Thyroid gland (tissue), 4 donors: ENCODE measurements around the gene EDIL3. TPM values are rescaled to one million over a fixed set of nuclear protein-coding genes. Genes with fewer than 3 reads are reported as not detected.

ENCODE experiments used
- DNase-seq, 2 donors: peaks; one replicate each; pipeline ENCODE4 v3.0.0-alpha.2; 2019
- H3K27ac ChIP-seq, 3 donors: fragments of 200-600 bp; sonication (generic); 1 replicate in 2 of 3; 2 replicates in 1 of 3; pipeline ENCODE4 v1.5.1; 2016 to 2019; ENCODE audit warnings: mild to moderate bottlenecking in 1 of 3, moderate library complexity in 1 of 3
- H3K27me3 ChIP-seq: fragments of 200-600 bp; sonication (generic); one replicate; pipeline ENCODE4 v1.5.1; 2019
- H3K36me3 ChIP-seq, 2 donors: fragments of 200-600 bp; sonication (generic); one replicate each; pipeline ENCODE4 v1.5.1; 2016 to 2019
- H3K4me1 ChIP-seq, 2 donors: fragments of 200-600 bp; sonication (generic); one replicate each; pipeline ENCODE4 v1.5.1; 2017 to 2019
- H3K4me3 ChIP-seq, 3 donors: fragments of 200-600 bp; sonication (generic); replicated peaks in 1 of 3; 1 replicate in 2 of 3; 2 replicates in 1 of 3; pipeline ENCODE4 v1.5.1; 2016; ENCODE audit warnings: mild to moderate bottlenecking in 1 of 3
- H3K9me3 ChIP-seq: fragments of 200-600 bp; sonication (generic); one replicate; pipeline ENCODE4 v1.5.1; 2017
- POLR2A ChIP-seq, 2 donors: fragments of 450-650 bp; IDR thresholded peaks; one replicate each; pipeline ENCODE4 v1.6.1; 2017; ENCODE audit warnings: antibody characterized with exemption in 2 of 2, mild to moderate bottlenecking in 2 of 2, moderate library complexity in 1 of 2
- WGBS, 2 donors: methylation state at CpG; one replicate each; pipeline ENCODE4 v1.1.5; 2017; 5-methylcytosine and 5-hydroxymethylcytosine counted together
- intact Hi-C: fragments of 100-400 bp; cut with DNase I; formaldehyde crosslinking; loops from one replicate; pipeline ENCODE4 v1.15.1; 2023
- total RNA-seq, 4 donors: library from RNA; depleted of rRNA; stranded (reverse); fragments of >200 nt; gene quantifications; one replicate each; pipeline ENCODE4 v1.2.3, GENCODE V29; 2016
- TF ChIP-seq, protein P1 (sequence below), 6 experiments: fragments of 200-600 bp in 3 of 6; fragments of 450-650 bp in 3 of 6; sonication (generic) in 3 of 6; IDR thresholded peaks; one replicate each; pipeline ENCODE4 v1.5.1; 2016 to 2019; ENCODE audit warnings: antibody characterized with exemption in 6 of 6, mild to moderate bottlenecking in 2 of 6, inconsistent platforms in 1 of 6, moderate library complexity in 1 of 6

The EDIL3 gene
- total RNA-seq, 4 donors from 2014 or later: 2.0 to 5.5 (median 3.3) TPM

- Histone ChIP-seq H3K27me3 (no peaks in the 10 kb centered on the region), H3K4me3 (no peak overlapping the region), H3K4me1 (no peaks in the 10 kb centered on the region), H3K36me3 (no peaks in the 10 kb centered on the region), H3K9me3 (no peaks in the 10 kb centered on the region), H3K27ac (no peak overlapping the region)
- no peak for DNase-seq
- intact Hi-C loops: no loop called here
- TF ChIP-seq, protein P1, sequence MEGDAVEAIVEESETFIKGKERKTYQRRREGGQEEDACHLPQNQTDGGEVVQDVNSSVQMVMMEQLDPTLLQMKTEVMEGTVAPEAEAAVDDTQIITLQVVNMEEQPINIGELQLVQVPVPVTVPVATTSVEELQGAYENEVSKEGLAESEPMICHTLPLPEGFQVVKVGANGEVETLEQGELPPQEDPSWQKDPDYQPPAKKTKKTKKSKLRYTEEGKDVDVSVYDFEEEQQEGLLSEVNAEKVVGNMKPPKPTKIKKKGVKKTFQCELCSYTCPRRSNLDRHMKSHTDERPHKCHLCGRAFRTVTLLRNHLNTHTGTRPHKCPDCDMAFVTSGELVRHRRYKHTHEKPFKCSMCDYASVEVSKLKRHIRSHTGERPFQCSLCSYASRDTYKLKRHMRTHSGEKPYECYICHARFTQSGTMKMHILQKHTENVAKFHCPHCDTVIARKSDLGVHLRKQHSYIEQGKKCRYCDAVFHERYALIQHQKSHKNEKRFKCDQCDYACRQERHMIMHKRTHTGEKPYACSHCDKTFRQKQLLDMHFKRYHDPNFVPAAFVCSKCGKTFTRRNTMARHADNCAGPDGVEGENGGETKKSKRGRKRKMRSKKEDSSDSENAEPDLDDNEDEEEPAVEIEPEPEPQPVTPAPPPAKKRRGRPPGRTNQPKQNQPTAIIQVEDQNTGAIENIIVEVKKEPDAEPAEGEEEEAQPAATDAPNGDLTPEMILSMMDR (IDR thresholded peaks at IDR 0.05): no peak
- no peak for TF ChIP-seq POLR2A (IDR thresholded peaks at IDR 0.05)
Observed at GRCh38 chr5:84072339-84072738, 312.3 kb downstream of the EDIL3 start.

DNA sequence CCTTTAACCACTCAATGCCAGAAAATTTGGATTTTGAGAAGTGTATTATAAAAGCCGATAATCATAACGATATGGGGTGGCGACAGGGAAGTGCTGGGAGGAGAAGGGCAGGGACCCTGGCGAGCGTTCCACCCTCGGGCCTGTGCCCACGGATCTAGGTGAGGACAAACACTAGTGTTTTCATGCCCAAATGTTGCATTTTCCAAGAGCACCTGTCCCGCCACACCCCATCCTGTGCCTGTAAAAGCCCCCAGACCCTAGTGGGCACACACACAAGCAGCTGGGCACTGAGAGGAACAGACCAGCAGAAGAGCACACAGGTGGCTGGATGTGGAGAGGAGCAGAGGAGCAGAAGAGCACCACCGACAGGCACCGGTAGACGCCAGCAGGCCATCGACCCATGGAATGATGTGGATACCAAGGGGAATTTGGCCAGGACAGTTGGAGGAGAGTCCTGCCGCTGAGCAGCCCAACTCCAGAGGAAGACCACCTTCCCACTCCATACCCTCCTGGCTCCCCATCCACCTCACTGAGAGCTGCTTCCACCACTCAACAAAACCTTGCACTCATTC is 315.0 kb downstream of the EDIL3 start:
- no peak for DNase-seq
- H3K36me3 ChIP-seq: no peaks in the 10 kb centered on the region
- H3K27me3 ChIP-seq: no peaks in the 10 kb centered on the region
- no peak overlapping the region for H3K27ac ChIP-seq
- H3K9me3 ChIP-seq: no peaks in the 10 kb centered on the region
- intact Hi-C loops: no loop called here
- H3K4me3 ChIP-seq: no peak overlapping the region
- WGBS, 2 donors: 95% methylated on average over 13 of the region's 13 CpGs
- no peaks in the 10 kb centered on the region for H3K4me1 ChIP-seq
- TF ChIP-seq, protein P1 (IDR thresholded peaks at IDR 0.05): no peak
- TF ChIP-seq POLR2A (IDR thresholded peaks at IDR 0.05): no peak

DNA sequence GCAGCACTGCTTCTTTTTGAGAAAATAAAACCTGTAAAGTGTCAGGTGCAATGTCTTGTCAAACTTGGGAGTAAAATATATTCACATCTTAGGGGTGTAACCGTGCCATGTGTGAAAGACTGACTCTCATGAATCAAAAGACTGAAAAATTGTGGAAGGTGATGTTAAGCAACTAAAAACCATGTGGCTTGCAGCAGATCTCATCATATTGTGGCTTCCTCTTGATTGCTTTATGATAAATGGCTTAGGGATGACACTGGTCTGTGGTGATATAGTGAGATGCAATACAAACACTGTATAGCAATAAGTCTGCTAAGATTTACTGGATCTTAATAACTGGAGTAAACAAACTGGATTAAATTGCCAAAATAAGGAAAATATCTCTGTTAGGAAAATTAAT is 321.6 kb downstream of the EDIL3 start:
- intact Hi-C loops: no loop called here
- Histone ChIP-seq H3K4me1 (no peaks in the 10 kb centered on the region), H3K36me3 (no peaks in the 10 kb centered on the region), H3K27ac (no peak overlapping the region), H3K9me3 (no peaks in the 10 kb centered on the region), H3K27me3 (no peaks in the 10 kb centered on the region), H3K4me3 (no peak overlapping the region)
- no peak for DNase-seq
- WGBS, 2 donors: 79 to 86% methylated on average over 1 of the region's 1 CpG
- no peak for TF ChIP-seq POLR2A (IDR thresholded peaks at IDR 0.05)
- TF ChIP-seq, protein P1 (IDR thresholded peaks at IDR 0.05): no peak

DNA sequence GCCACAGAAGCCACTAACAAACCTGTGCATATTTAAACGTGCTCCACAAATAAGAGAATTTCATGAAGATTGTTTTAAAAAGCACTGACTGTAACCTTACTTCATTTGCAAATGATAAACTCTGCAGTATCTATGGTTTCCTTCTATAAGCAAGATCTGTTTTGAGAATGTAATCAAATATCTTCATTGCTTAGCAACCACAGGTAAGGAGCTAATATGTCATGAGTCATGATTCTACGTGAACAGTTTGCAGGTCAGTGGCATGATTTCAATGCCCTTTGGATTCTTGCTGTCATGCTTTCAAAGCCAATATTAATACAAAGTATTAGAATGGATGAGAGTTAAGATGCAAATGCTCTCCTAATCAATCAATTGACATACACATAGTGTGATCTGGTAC is 325.0 kb downstream of the EDIL3 start:
- no peaks in the 10 kb centered on the region for H3K9me3 ChIP-seq
- 86 to 88% methylated on average over 2 of the region's 2 CpGs for WGBS, 2 donors
- H3K4me3 ChIP-seq: no peak overlapping the region
- no peaks in the 10 kb centered on the region for H3K36me3 ChIP-seq
- no peaks in the 10 kb centered on the region for H3K27me3 ChIP-seq
- no peak for DNase-seq
- intact Hi-C loops: no loop called here
- TF ChIP-seq, protein P1 (IDR thresholded peaks at IDR 0.05): no peak
- TF ChIP-seq POLR2A (IDR thresholded peaks at IDR 0.05): no peak
- H3K4me1 ChIP-seq: no peaks in the 10 kb centered on the region
- H3K27ac ChIP-seq: no peak overlapping the region

DNA sequence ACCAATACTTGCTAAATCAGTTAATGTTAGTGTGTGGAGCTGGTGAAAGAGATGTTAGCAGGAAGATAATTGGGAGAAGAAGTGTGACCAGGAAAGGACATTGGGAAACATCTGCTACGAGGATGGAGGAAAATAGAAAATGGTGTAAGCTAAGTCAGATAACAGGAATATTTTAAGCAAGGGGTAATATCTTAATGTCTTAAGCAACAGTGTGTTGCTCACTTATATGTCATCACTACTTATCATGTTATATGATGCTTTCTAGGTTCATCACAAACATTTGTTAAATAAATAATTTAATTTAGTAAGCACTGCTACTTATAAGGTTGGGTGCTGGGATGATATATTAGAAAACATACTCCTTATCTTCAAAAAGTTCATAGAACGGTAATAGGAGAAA is 326.1 kb downstream of the EDIL3 start:
- H3K27me3 ChIP-seq: no peaks in the 10 kb centered on the region
- WGBS, 2 donors: 68 to 73% methylated on average over 2 of the region's 2 CpGs
- no peaks in the 10 kb centered on the region for H3K36me3 ChIP-seq
- no peaks in the 10 kb centered on the region for H3K4me1 ChIP-seq
- no peak overlapping the region for H3K4me3 ChIP-seq
- H3K27ac ChIP-seq: no peak overlapping the region
- no peak for DNase-seq
- TF ChIP-seq, protein P1 (IDR thresholded peaks at IDR 0.05): no peak
- TF ChIP-seq POLR2A (IDR thresholded peaks at IDR 0.05): no peak
- intact Hi-C loops: no loop called here
- no peaks in the 10 kb centered on the region for H3K9me3 ChIP-seq
